ENCODE results near the gene COL23A1.
"Not testable (repeated sequence)": the region's sequence is repeated elsewhere in the genome, so short reads cannot be mapped to it uniquely, and the experiment has no call there.

The COL23A1 gene

GRCh38 chr5:178202541-178202940, 387.7 kb downstream of the COL23A1 start:
- DNase-seq, result no peak

GRCh38 chr5:178201927-178202235, 388.3 kb downstream of the COL23A1 start:
- DNase-seq, result no peak

- DNase-seq, result no peak
Observed at GRCh38 chr5:178201221-178201926, 388.8 kb downstream of the COL23A1 start.

GRCh38 chr5:178199581-178200434, 390.4 kb downstream of the COL23A1 start:
- no peak for DNase-seq

GRCh38 chr5:178198706-178199105, 391.5 kb downstream of the COL23A1 start:
- no peak for DNase-seq

GRCh38 chr5:178198151-178198550, 392.0 kb downstream of the COL23A1 start:
- not testable (repeated sequence) for DNase-seq

- DNase-seq, result no peak
Observed at GRCh38 chr5:178196986-178197385, 393.2 kb downstream of the COL23A1 start.

- no peak for DNase-seq
Observed at GRCh38 chr5:178196281-178196812, 393.8 kb downstream of the COL23A1 start.

GRCh38 chr5:178194026-178194425, 396.2 kb downstream of the COL23A1 start:
- no peak for DNase-seq

- no peak for DNase-seq
Observed at GRCh38 chr5:178193251-178193809, 396.9 kb downstream of the COL23A1 start.

- no peak for DNase-seq
Observed at GRCh38 chr5:178192787-178193186, 397.4 kb downstream of the COL23A1 start.

- DNase-seq, result no peak
Observed at GRCh38 chr5:178192244-178192643, 397.9 kb downstream of the COL23A1 start.

- no peak for DNase-seq
Observed at GRCh38 chr5:178191661-178192060, 398.5 kb downstream of the COL23A1 start.

GRCh38 chr5:178189433-178189832, 400.8 kb downstream of the COL23A1 start:
- no peak for DNase-seq
